ENCODE measurements around the gene GBP2. TPM values are rescaled to one million over a fixed set of nuclear protein-coding genes. Genes with fewer than 3 reads are reported as not detected.

Gene GBP2
- total RNA-seq, 1 donor from 2014 or later: 59.4 TPM

DNA sequence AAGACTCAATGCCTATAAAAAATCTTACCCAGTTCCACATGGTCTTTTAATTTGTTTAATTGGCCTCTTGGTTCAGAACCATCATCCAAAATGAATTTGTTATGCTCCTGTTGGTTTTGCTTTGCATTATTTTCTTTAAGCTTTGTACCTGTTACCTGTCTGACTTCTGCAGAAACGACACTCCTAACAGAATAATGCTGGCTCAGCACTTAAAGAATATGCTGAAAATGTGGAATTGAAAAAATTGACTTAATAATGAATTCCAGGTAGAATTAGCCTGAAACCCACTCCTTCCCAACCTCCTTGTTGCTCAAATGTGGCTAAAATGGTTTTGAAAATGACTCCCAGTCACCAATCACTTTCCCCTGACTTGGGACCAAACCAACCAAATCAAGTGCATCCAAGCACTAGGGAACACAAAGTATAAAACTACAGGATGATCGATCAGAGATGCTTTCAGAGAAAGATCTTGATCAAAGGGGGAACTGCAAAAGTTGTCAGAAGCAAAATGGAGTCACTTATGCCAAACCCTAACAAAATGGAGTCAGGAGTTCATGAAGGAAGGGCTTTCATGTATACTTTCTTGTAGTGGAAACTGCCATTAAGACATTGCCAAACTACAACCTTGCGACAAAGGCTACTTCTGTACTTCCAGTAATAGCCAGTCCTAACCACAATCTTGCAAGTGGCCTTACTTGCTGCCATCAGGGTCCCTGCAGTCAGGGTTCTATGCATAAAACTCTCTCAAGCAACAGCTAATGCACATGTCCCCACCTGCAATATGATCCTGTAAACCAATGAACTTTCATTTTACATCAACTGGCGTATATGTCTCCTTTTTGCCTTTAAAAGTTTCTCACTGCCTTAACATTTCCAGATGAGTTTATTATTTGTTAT, 44.5 kb upstream of the GBP2 start:
- DNase-seq (ENCODE audit: extremely low spot score in 2 of 2): no peak
- no peak overlapping the region for H3K4me3 ChIP-seq
- no peaks in the 10 kb centered on the region for H3K27me3 ChIP-seq
- H3K4me1 ChIP-seq: no peaks in the 10 kb centered on the region
- no peak overlapping the region for H3K27ac ChIP-seq
- intact Hi-C loops (cut with DNase I): no loop called here
- no peaks in the 10 kb centered on the region for H3K36me3 ChIP-seq
- TF ChIP-seq POLR2A (IDR thresholded peaks at IDR 0.05): no peak
- TF ChIP-seq, protein P1, sequence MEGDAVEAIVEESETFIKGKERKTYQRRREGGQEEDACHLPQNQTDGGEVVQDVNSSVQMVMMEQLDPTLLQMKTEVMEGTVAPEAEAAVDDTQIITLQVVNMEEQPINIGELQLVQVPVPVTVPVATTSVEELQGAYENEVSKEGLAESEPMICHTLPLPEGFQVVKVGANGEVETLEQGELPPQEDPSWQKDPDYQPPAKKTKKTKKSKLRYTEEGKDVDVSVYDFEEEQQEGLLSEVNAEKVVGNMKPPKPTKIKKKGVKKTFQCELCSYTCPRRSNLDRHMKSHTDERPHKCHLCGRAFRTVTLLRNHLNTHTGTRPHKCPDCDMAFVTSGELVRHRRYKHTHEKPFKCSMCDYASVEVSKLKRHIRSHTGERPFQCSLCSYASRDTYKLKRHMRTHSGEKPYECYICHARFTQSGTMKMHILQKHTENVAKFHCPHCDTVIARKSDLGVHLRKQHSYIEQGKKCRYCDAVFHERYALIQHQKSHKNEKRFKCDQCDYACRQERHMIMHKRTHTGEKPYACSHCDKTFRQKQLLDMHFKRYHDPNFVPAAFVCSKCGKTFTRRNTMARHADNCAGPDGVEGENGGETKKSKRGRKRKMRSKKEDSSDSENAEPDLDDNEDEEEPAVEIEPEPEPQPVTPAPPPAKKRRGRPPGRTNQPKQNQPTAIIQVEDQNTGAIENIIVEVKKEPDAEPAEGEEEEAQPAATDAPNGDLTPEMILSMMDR (IDR thresholded peaks at IDR 0.05): no peak
- no peak for TF ChIP-seq POLR2AphosphoS5 (IDR thresholded peaks at IDR 0.05; ENCODE audit: insufficient read depth in 1 of 2, low read depth in 1 of 2)
- H3K9me3 ChIP-seq: no peaks in the 10 kb centered on the region

DNA sequence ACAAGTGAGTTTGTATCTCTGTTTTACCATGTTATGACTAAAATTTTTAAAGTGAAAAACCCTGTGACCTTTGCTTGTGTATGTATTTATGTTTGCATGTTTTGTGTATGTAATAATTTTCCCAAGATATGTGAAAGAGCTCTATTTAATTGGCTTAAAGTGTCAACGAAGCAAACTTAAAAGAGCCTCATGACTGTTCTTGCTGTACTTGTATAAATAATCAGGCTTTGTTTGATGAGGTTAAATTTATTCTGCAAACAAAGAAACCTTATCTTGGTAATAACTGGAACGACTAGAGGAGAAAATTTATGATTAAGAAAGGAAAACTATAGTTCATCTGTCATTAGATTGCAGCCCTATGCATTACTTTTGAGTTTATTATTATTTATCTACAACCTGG, 43.3 kb upstream of the GBP2 start:
- TF ChIP-seq, protein P1 (IDR thresholded peaks at IDR 0.05): no peak
- TF ChIP-seq POLR2A (IDR thresholded peaks at IDR 0.05): no peak
- TF ChIP-seq POLR2AphosphoS5 (IDR thresholded peaks at IDR 0.05; ENCODE audit: insufficient read depth in 1 of 2, low read depth in 1 of 2): no peak
- no peak overlapping the region for H3K27ac ChIP-seq
- DNase-seq (ENCODE audit: extremely low spot score in 2 of 2): no peak
- H3K27me3 ChIP-seq: no peaks in the 10 kb centered on the region
- H3K4me1 ChIP-seq: no peaks in the 10 kb centered on the region
- intact Hi-C loops (cut with DNase I): no loop called here
- H3K36me3 ChIP-seq: no peaks in the 10 kb centered on the region
- no peak overlapping the region for H3K4me3 ChIP-seq
- H3K9me3 ChIP-seq: no peaks in the 10 kb centered on the region

DNA sequence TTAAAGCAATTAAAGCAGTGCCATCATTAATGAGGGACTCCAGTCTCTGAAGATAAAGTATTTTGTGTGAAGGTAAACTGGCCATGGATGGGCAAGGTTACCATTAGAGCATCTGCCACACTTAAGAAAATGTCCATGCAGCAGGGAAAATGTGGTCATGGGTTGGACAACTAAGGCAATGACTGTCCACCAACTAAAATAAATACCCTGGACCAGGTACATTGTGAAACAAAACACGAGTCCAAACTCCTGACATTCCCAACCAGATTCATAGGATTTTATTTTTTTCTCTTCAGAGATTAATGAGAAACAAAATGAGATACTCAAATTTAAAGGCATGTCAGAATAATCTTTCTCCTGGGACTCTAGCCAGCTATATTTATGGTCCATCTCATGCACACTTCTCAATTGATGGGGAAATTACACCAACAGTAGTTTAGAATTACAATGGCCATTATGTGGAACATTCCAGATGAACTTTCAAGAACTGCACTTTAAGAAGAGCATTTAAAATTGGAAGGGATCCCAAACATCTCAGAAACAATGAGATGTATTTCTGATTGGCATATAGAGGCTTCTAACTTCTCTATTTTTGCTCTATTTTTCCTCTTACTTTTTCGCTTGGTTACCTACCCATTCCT, 41.8 kb upstream of the GBP2 start:
- no peak for TF ChIP-seq POLR2A (IDR thresholded peaks at IDR 0.05)
- TF ChIP-seq, protein P1 (IDR thresholded peaks at IDR 0.05): no peak
- TF ChIP-seq POLR2AphosphoS5 (IDR thresholded peaks at IDR 0.05; ENCODE audit: insufficient read depth in 1 of 2, low read depth in 1 of 2): no peak
- H3K27me3 ChIP-seq: no peaks in the 10 kb centered on the region
- H3K9me3 ChIP-seq: no peaks in the 10 kb centered on the region
- H3K36me3 ChIP-seq: no peaks in the 10 kb centered on the region
- intact Hi-C loops (cut with DNase I): no loop called here
- DNase-seq (ENCODE audit: extremely low spot score in 2 of 2): no peak
- no peaks in the 10 kb centered on the region for H3K4me1 ChIP-seq
- no peak overlapping the region for H3K4me3 ChIP-seq
- H3K27ac ChIP-seq: no peak overlapping the region

DNA sequence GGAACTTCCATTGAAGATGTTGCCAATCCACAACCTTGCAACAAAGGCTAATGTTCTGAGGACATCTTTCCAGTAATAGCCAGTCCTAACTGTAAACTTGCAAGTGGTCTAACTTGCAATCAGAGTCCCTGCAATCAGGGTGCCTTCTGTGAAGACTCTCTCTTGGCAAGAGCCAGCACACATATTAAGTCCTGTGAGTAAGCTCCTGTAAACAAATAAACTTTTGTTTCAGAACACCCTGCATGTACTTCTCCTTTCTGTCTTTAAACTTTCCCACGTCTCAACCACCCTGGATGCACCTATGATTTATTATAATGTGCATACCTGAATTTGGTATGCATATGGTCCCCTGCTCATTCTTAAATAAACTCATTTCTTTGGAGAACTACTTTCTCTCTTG, 40.8 kb upstream of the GBP2 start:
- no peaks in the 10 kb centered on the region for H3K4me1 ChIP-seq
- H3K27ac ChIP-seq: no peak overlapping the region
- TF ChIP-seq POLR2AphosphoS5 (IDR thresholded peaks at IDR 0.05; ENCODE audit: insufficient read depth in 1 of 2, low read depth in 1 of 2): no peak
- TF ChIP-seq, protein P1 (IDR thresholded peaks at IDR 0.05): no peak
- TF ChIP-seq POLR2A (IDR thresholded peaks at IDR 0.05): no peak
- no peaks in the 10 kb centered on the region for H3K9me3 ChIP-seq
- no peak overlapping the region for H3K4me3 ChIP-seq
- no peaks in the 10 kb centered on the region for H3K36me3 ChIP-seq
- intact Hi-C loops (cut with DNase I): no loop called here
- DNase-seq (ENCODE audit: extremely low spot score in 2 of 2): no peak
- H3K27me3 ChIP-seq: no peaks in the 10 kb centered on the region

DNA sequence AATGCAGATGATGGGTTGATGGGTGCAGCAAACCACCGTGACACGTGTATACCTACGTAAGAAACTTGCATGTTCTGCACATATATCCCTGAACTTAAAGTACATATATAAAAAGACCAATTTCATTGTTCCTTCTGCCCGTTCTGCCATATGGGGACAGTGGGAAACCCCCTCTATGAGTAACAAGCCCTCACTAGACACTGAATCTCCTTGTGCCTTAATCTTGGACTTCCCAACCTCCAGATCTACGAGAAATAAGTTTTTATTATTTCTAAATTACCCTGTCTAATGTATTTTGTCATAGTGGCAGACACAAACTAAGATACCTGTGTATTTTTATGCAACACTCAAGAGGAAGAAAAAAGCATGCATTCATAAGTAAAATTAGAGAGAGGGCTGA, 39.9 kb upstream of the GBP2 start:
- H3K9me3 ChIP-seq: no peaks in the 10 kb centered on the region
- intact Hi-C loops (cut with DNase I): no loop called here
- no peak for DNase-seq (ENCODE audit: extremely low spot score in 2 of 2)
- no peak for TF ChIP-seq POLR2AphosphoS5 (IDR thresholded peaks at IDR 0.05; ENCODE audit: insufficient read depth in 1 of 2, low read depth in 1 of 2)
- TF ChIP-seq, protein P1 (IDR thresholded peaks at IDR 0.05): no peak
- TF ChIP-seq POLR2A (IDR thresholded peaks at IDR 0.05): no peak
- no peak overlapping the region for H3K27ac ChIP-seq
- no peaks in the 10 kb centered on the region for H3K27me3 ChIP-seq
- no peak overlapping the region for H3K4me3 ChIP-seq
- no peaks in the 10 kb centered on the region for H3K36me3 ChIP-seq
- no peaks in the 10 kb centered on the region for H3K4me1 ChIP-seq

Data from vagina (tissue), 2 donors.